ENCODE measurements around the gene TTLL5. TPM values are rescaled to one million over a fixed set of nuclear protein-coding genes. Genes with fewer than 3 reads are reported as not detected.

Gene TTLL5
- total RNA-seq, 1 donor from 2014 or later, result 36.9 TPM

- DNase-seq, result peak; percentile 34
Measured at GRCh38 chr14:75876530-75876929, 215.5 kb downstream of the TTLL5 start.

- DNase-seq, result no peak
Measured at GRCh38 chr14:75877292-75877691, 216.2 kb downstream of the TTLL5 start.

- DNase-seq, result no peak
Measured at GRCh38 chr14:75877884-75878283, 216.8 kb downstream of the TTLL5 start.

- peak; percentile 93 for DNase-seq
Measured at GRCh38 chr14:75879031-75879430, 218.0 kb downstream of the TTLL5 start.

- DNase-seq, result no peak
Measured at GRCh38 chr14:75880512-75880911, 219.5 kb downstream of the TTLL5 start.

- no peak for DNase-seq
Measured at GRCh38 chr14:75881994-75882393, 220.9 kb downstream of the TTLL5 start.

- DNase-seq, result peak; percentile 31
Measured at GRCh38 chr14:75884198-75884611, 223.2 kb downstream of the TTLL5 start.

GRCh38 chr14:75885829-75886228, 224.8 kb downstream of the TTLL5 start:
- DNase-seq, result no peak

- DNase-seq, result no peak
Measured at GRCh38 chr14:75886636-75887348, 225.7 kb downstream of the TTLL5 start.

- DNase-seq, result no peak
Measured at GRCh38 chr14:75888945-75889344, 227.9 kb downstream of the TTLL5 start.

- peak; percentile 62 for DNase-seq
Measured at GRCh38 chr14:75896341-75896740, 235.3 kb downstream of the TTLL5 start.

GRCh38 chr14:75904311-75904710, 243.3 kb downstream of the TTLL5 start:
- no peak for DNase-seq

- peak; percentile 61 for DNase-seq
Measured at GRCh38 chr14:75905147-75905904, 244.3 kb downstream of the TTLL5 start.

- DNase-seq, result no peak
Measured at GRCh38 chr14:75906228-75906627, 245.2 kb downstream of the TTLL5 start.

- peak; percentile 81 for DNase-seq
Measured at GRCh38 chr14:75906680-75907280, 245.7 kb downstream of the TTLL5 start.

- no peak for DNase-seq
Measured at GRCh38 chr14:75907756-75908359, 246.8 kb downstream of the TTLL5 start.

GRCh38 chr14:75909630-75910029, 248.6 kb downstream of the TTLL5 start:
- no peak for DNase-seq

GRCh38 chr14:75910048-75910447, 249.0 kb downstream of the TTLL5 start:
- DNase-seq, result no peak

- peak; percentile 81 for DNase-seq
Measured at GRCh38 chr14:75911883-75912282, 250.8 kb downstream of the TTLL5 start.

GRCh38 chr14:75913183-75913582, 252.1 kb downstream of the TTLL5 start:
- DNase-seq, result no peak

GRCh38 chr14:75915045-75915444, 254.0 kb downstream of the TTLL5 start:
- DNase-seq, result no peak

- DNase-seq, result no peak
Measured at GRCh38 chr14:75917322-75917945, 256.4 kb downstream of the TTLL5 start.

- no peak for DNase-seq
Measured at GRCh38 chr14:75917946-75918335, 256.9 kb downstream of the TTLL5 start.

All from dermis blood vessel endothelial cell (primary cell).